ENCODE results near the gene TESK1. TPM values are rescaled to one million over a fixed set of nuclear protein-coding genes. Genes with fewer than 3 reads are reported as not detected.
"Not testable (repeated sequence)": the region's sequence is repeated elsewhere in the genome, so short reads cannot be mapped to it uniquely, and the experiment has no call there.

Gene TESK1
- polyA plus RNA-seq, 3 donors = 44.2 to 46.7 (median 46.4) TPM

DNA sequence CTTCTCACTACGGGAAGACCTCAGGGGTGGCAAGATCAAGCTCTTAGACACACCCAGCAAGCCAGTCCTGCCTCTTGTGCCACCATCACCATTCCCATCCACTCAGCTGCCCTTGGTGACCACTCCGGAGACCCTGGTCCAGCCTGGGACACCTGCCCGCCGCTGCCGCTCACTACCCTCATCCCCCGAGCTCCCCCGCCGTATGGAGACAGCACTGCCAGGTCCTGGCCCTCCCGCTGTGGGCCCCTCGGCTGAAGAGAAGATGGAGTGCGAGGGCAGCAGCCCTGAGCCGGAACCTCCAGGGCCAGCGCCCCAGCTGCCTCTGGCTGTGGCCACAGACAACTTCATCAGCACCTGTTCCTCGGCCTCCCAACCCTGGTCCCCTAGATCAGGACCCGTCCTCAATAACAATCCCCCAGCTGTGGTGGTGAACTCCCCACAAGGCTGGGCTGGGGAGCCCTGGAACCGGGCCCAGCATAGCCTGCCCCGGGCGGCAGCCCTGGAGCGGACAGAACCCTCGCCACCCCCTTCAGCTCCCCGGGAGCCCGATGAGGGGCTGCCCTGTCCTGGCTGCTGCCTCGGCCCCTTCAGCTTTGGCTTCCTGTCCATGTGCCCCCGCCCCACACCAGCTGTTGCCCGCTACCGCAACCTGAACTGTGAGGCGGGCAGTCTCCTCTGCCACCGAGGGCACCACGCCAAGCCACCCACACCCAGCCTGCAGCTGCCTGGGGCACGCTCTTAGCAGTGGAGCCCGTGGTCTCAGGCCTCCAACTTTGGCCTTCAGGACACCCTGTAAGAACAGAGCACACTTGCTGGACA lies 4.1 kb downstream of the TESK1 start:
- no peak for DNase-seq

- DNase-seq = no peak
These were observed 4.7 kb downstream of the TESK1 start for GRCh38 chr9:35609820-35610163.

DNA sequence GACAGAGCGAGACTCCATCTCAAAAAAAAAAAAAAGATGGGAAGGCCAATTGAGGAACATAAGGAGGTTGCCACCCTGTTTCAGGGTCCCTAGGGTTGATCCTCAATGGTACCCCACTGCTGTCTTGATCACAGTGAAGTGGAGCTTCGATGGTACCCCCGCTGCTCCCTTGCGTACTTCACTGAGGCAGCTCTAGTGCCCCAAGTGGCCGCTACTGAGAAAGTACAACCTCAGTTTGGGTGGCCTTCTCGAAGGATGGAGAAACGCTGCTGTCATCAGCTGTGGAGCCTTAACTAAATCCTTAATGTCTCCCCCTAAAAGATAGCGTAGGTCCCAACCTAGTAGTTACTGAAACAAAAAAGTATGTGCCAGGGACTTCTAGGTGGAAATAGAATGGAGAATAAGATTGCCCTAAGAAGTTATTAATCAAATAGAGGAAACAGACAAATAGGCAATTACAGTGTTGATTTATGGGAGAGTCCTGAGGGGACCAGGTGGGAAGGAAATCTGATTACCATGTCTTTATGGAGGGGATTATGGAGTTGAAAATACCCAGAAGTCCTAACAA lies 6.3 kb downstream of the TESK1 start:
- DNase-seq = no peak

GRCh38 chr9:35612066-35612465 lies 7.0 kb downstream of the TESK1 start:
- DNase-seq = not testable (repeated sequence)

DNA sequence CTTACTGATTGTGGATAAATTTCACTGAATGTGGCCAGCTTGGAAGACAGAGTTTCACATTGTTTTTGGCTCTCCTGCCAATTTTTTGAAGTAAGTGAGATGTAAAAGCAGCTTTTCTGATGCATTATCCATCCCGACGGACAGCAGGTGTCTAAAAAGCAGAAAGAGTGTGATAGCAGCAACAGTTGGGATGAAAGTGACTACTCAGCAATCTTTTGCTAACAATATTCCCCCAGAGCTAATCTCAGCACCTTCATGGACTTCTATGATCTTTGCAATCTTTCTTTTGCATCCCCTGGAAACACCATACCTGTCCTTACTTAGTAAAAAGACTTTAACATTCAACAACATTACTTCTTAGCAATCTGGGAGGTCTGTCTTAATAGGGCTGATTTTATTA lies 7.8 kb downstream of the TESK1 start:
- no peak for DNase-seq

- DNase-seq = no peak
These were observed 11.1 kb downstream of the TESK1 start for GRCh38 chr9:35615981-35616680.

- peak; percentile 43 for DNase-seq
These were observed 11.8 kb downstream of the TESK1 start for GRCh38 chr9:35616681-35617459.

DNA sequence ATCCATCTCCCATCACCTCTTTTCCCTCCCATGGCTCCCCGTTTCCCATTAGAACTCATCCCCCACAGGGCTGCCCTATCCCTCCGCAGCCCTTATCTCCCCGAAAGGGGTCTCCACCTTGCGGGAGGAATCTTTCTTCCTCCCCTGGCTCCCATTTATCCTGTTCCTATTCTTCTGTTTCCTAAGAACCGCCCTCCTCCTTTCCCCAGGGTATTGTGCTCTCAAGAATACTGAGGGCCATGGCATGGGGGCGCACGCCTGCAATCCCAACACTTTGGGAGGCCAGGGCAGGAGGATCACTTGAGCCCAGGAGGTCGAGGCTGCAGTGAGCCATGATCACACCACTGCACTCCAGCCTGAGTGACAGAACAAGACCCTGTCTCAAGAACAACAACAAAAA lies 12.5 kb downstream of the TESK1 start:
- DNase-seq = no peak

DNA sequence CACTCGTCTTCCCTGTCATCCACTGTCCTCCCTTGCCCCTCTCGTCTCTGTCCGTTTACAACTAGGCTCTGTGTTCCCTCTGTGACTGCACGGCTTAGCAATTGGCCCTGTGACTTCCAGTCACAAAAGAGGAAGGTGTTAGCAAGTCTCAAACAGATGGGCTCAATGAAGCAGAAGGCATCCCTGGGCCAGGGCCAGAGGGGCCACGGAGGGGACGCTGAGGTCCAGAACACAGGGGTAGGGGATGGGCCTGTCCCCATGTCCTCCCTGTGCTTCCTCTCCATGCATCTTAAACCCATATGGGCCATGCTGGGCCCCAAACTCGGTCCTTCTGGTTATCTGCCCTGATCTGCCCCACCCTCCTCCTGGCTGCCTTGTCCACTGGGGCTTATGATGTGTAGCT lies 13.3 kb downstream of the TESK1 start, which contains the start of gene CD72:
CD72 (minus strand) TSS at position 89 of the 403 bp plus-strand sequence. CDS start 110 bp downstream, outside the sequence.
- DNase-seq = no peak

- no peak for DNase-seq
These were observed 14.1 kb downstream of the TESK1 start for GRCh38 chr9:35618854-35619799.

DNA sequence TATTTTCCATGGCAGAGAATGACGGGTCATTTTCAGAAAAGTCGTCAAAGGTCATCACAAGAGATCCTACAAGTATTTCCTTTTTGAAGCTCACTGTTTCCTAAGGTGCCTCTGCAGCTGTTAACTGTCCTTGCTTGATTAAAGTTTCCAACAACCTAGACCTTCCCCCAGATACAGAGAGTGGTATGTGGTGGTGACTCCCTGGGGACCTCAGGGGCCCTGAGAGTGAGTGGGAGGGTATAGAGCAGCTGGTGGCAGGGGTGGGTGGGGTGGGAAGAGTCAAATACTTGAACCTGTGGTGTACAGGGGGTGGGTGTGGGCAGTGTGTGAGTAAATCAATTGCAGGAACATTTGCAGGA lies 14.7 kb downstream of the TESK1 start:
- no peak for DNase-seq

- DNase-seq = no peak
These were observed 22.5 kb downstream of the TESK1 start for GRCh38 chr9:35627575-35627974.

DNA sequence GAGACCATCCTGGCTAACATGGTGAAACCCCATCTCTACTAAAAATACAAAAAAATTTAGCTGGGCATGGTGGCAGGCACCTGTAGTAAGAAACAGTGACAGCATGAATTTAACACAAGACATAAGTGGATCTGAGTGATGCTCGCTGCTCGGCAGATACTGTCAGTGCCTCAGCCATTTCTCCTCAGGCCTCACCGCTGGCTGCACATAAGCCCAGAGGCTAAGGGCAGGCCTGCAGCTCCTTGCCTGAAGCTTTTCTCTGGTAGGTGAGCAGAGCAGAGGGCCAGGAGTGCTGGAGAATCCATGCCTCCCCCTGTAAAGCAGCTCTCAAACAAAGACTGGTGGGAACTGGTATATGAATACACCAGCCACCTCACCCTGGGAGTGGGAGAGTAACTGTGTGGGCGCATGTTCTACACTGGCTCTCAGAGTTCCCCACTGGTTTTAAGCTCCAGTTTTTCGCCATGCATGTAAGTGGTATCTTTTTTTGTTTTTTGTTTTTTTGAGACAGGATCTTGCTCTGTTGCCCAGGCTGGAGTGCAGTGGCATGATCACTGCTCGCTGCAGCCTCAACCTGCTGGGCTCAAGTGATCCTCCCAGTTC lies 23.4 kb downstream of the TESK1 start:
- DNase-seq = no peak

- no peak for DNase-seq
These were observed 24.5 kb downstream of the TESK1 start for GRCh38 chr9:35629597-35629996.

- no peak for DNase-seq
These were observed 30.7 kb downstream of the TESK1 start for GRCh38 chr9:35635730-35636129.

DNA sequence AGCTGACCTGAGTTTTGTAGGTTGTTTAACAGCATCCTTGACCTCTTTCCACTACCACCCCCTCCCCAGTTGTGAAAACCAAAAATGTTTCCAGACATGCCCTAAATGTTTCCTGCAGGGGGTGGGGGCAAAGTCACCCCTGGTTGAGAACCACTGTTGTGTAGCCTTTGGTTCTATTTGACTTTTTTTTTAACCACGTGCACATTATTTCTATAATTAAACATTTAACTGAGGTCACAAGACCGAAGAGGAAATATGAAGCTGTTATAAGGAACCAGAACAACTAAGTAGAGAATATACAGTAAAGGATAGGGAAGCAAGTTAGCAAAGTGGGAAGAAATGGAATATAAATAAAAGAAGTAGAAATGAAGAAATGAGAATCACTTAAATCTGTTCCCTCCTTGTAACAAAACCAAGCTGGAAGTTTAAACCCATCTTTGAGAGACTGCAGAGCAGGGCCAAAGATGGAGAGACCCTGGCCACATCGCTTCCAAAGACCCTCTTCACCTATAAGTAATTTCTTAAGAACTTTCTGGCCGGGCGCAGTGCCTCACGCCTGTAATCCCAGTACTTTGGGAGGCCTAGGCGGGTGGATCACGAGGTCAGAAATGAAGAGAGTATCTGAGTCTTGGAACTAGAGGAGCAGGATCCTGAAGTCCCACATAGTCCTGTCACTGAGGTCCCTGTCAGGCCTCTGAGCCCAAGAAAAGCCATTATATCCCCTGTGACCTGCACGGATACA lies 31.2 kb downstream of the TESK1 start:
- no peak for DNase-seq

GRCh38 chr9:35636877-35637246 lies 31.8 kb downstream of the TESK1 start:
- DNase-seq = not testable (repeated sequence)

DNA sequence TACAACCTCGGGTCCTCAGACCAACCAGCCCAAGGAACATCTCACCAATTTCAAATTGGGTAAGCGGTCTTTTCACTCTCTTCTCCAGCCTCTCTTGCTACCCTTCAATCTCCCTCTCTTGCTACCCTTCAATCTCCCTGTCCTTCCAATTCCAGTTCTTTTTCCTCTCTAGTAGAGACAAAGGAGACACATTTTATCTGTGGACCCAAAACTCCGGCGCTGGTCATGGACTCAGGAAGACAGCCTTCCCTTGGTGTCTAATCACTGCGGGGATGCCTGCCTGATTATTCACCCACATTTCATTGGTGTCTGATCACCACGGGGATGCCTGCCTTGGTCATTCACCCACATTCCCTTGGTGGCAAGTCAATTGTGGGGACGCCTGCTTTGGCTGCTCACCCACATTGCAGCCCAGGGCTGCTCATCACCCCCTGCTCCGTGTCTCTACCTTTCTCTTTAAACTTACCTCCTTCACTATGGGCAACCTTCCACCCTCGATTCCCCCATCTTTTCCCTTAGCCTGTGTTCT lies 32.4 kb downstream of the TESK1 start:
- not testable (repeated sequence) for DNase-seq

DNA sequence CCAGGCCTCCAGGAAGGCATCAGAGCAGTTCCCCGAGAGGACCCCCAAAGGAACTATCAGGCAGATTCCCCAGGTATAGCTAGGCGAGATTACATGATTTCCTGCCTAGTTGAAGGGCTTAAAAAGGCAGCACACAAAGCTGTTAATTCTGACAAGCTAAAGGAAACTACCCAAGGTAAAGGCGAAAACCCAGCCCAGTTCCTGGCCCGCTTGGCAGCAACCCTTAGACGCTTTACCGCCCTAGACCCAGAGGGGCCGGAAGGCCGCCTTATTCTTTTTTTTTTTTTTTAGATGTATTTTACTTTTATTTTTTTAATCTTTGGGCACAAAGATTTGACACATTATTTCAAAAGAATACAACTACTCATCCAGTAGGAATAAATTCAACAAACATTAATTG lies 33.7 kb downstream of the TESK1 start:
- not testable (repeated sequence) for DNase-seq

DNA sequence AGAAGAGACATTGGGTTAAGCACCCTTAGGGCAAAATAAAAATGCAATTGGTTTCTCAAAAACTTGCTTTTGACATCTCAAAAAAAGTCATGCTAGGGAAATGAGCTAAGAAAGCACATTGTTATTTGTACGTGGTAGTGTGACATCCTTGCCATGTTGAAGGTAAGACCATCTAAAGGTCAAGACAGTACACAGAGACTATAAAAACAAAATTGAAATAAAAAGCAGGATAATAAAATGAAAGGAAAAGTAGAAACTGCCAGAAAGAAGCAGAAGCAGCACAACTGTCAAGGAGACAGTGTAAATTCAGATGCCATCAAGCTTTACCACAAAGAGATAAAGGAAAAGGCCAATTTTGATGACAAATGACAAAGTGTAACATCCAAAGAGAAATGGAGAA lies 34.2 kb downstream of the TESK1 start:
- not testable (repeated sequence) for DNase-seq
